ENCODE data around the gene ZNF181.

ZNF181 gene

GRCh38 chr19:34759218-34759917, 25.3 kb downstream of the ZNF181 start:
- DNase-seq, result no peak

- DNase-seq, result no peak
Observed at GRCh38 chr19:34766386-34766785, 32.3 kb downstream of the ZNF181 start.

- no peak for DNase-seq
Observed at GRCh38 chr19:34767951-34768350, 33.9 kb downstream of the ZNF181 start.

GRCh38 chr19:34772697-34773554, 38.9 kb downstream of the ZNF181 start, which contains the start of gene ZNF599:
Gene ZNF599 (minus strand): TSS chr19:34773215. CDS start chr19:34772841, 374 bp downstream.
- peak; percentile 100 for DNase-seq

- no peak for DNase-seq
Observed at GRCh38 chr19:34773555-34773864, 39.5 kb downstream of the ZNF181 start.

GRCh38 chr19:34774857-34775256, 40.8 kb downstream of the ZNF181 start:
- DNase-seq, result no peak

GRCh38 chr19:34778342-34778741, 44.3 kb downstream of the ZNF181 start:
- DNase-seq, result no peak

- no peak for DNase-seq
Observed at GRCh38 chr19:34779652-34780051, 45.6 kb downstream of the ZNF181 start.

- no peak for DNase-seq
Observed at GRCh38 chr19:34786236-34786635, 52.2 kb downstream of the ZNF181 start.

- no peak for DNase-seq
Observed at GRCh38 chr19:34787059-34787824, 53.2 kb downstream of the ZNF181 start.

GRCh38 chr19:34788074-34788473, 54.0 kb downstream of the ZNF181 start:
- DNase-seq, result no peak

- DNase-seq, result no peak
Observed at GRCh38 chr19:34793565-34793964, 59.5 kb downstream of the ZNF181 start.

- DNase-seq, result no peak
Observed at GRCh38 chr19:34794066-34794960, 60.3 kb downstream of the ZNF181 start.

Measured in NCI-H2227 treated with DMSO at 0.1 percent for 48 hours (cell line).